ENCODE results near the gene OR2F2. TPM values are rescaled to one million over a fixed set of nuclear protein-coding genes. Genes with fewer than 3 reads are reported as not detected.

The OR2F2 gene
- total and polyA plus RNA-seq, 7 donors = not detected

- no peak for DNase-seq
- Histone ChIP-seq H3K4me3 (no peak overlapping the region), H3K27me3 (no peaks in the 10 kb centered on the region), H3K36me3 (no peaks in the 10 kb centered on the region), H3K9me3 (no peaks in the 10 kb centered on the region), H3K27ac (no peak overlapping the region), H3K4me1 (no peaks in the 10 kb centered on the region)
- TF ChIP-seq CTCF (IDR thresholded peaks at IDR 0.05) (no peak), POLR2AphosphoS5 (IDR thresholded peaks at IDR 0.05) (no peak), EP300 (IDR thresholded peaks at IDR 0.05) (no peak), POLR2A (IDR thresholded peaks at IDR 0.05) (no peak)
- WGBS, 2 donors = 93 to 95% methylated on average over 10 of the region's 10 CpGs
- intact Hi-C loops (cut with DNase I) = no loop called here
Measured at GRCh38 chr7:143980746-143981510, 45.9 kb downstream of the OR2F2 start.

GRCh38 chr7:143983960-143984359 is 48.9 kb downstream of the OR2F2 start:
- Histone ChIP-seq H3K4me3 (no peak overlapping the region), H3K27ac (no peak overlapping the region), H3K27me3 (no peaks in the 10 kb centered on the region), H3K36me3 (no peaks in the 10 kb centered on the region), H3K9me3 (no peaks in the 10 kb centered on the region), H3K4me1 (peaks cover 0 to 15% (median 14%) of the 10 kb centered on the region in 4 donors)
- DNase-seq = no peak
- intact Hi-C loops (cut with DNase I) = no loop called here
- 92 to 94% methylated on average over 5 of the region's 5 CpGs for whole genome bisulfite sequencing, 2 donors
- no peak for TF ChIP-seq POLR2A (IDR thresholded peaks at IDR 0.05)
- TF ChIP-seq POLR2AphosphoS5 (IDR thresholded peaks at IDR 0.05) = no peak
- no peak for TF ChIP-seq CTCF (IDR thresholded peaks at IDR 0.05)
- no peak for TF ChIP-seq EP300 (IDR thresholded peaks at IDR 0.05)

Other genes with a start within 250 kb of the OR2F2 start
- under 1 TPM in 2 of 4 donors, not detected in 2; 0.36 to 0.54 TPM for gene CTAGE6, start 177.5 kb upstream of the OR2F2 start, total RNA-seq
- gene CTAGE6, start 177.5 kb upstream of the OR2F2 start, polyA plus RNA-seq = under 1 TPM in 2 of 3 donors, not detected in 1; 0.06 to 0.46 TPM
- 10 to 100 TPM; 40.8 to 56.8 (median 48.2) TPM for gene TCAF1, start 33.1 kb upstream of the OR2F2 start, total RNA-seq
- gene TCAF1, start 33.1 kb upstream of the OR2F2 start, polyA plus RNA-seq = 10 to 100 TPM; 12.3 to 18.0 (median 14.4) TPM
- not detected for gene OR2F1, start 19.6 kb downstream of the OR2F2 start, total RNA-seq
- gene OR2F1, start 19.6 kb downstream of the OR2F2 start, polyA plus RNA-seq = not detected
- gene OR6B1, start 65.1 kb downstream of the OR2F2 start, total RNA-seq = not detected
- gene OR6B1, start 65.1 kb downstream of the OR2F2 start, polyA plus RNA-seq = not detected
- not detected for gene OR2A5, start 113.7 kb downstream of the OR2F2 start, total RNA-seq
- not detected for gene OR2A5, start 113.7 kb downstream of the OR2F2 start, polyA plus RNA-seq
- gene OR2A25, start 134.6 kb downstream of the OR2F2 start, total RNA-seq = not detected
- not detected for gene OR2A25, start 134.6 kb downstream of the OR2F2 start, polyA plus RNA-seq
- not detected for gene OR2A12, start 151.0 kb downstream of the OR2F2 start, total RNA-seq
- not detected for gene OR2A12, start 151.0 kb downstream of the OR2F2 start, polyA plus RNA-seq
- gene OR2A2, start 174.3 kb downstream of the OR2F2 start, total RNA-seq = not detected
- not detected for gene OR2A2, start 174.3 kb downstream of the OR2F2 start, polyA plus RNA-seq
- not detected for gene OR2A14, start 187.9 kb downstream of the OR2F2 start, total RNA-seq
- not detected for gene OR2A14, start 187.9 kb downstream of the OR2F2 start, polyA plus RNA-seq
- 1 to 10 TPM in 3 of 4 donors, under 1 TPM in 1; 0.49 to 1.8 (median 1.6) TPM for gene CTAGE4, start 248.2 kb downstream of the OR2F2 start, total RNA-seq
- gene CTAGE4, start 248.2 kb downstream of the OR2F2 start, polyA plus RNA-seq = 1 to 10 TPM in 2 of 3 donors, under 1 TPM in 1; 0.90 to 3.0 (median 3.0) TPM

Measured in sigmoid colon (tissue), 7 donors.